ENCODE data around the gene SLC19A1.

- TF ChIP-seq RFX5 (IDR thresholded peaks at IDR 0.05; ENCODE audit: low read length): no peak
- TF ChIP-seq, protein P1, sequence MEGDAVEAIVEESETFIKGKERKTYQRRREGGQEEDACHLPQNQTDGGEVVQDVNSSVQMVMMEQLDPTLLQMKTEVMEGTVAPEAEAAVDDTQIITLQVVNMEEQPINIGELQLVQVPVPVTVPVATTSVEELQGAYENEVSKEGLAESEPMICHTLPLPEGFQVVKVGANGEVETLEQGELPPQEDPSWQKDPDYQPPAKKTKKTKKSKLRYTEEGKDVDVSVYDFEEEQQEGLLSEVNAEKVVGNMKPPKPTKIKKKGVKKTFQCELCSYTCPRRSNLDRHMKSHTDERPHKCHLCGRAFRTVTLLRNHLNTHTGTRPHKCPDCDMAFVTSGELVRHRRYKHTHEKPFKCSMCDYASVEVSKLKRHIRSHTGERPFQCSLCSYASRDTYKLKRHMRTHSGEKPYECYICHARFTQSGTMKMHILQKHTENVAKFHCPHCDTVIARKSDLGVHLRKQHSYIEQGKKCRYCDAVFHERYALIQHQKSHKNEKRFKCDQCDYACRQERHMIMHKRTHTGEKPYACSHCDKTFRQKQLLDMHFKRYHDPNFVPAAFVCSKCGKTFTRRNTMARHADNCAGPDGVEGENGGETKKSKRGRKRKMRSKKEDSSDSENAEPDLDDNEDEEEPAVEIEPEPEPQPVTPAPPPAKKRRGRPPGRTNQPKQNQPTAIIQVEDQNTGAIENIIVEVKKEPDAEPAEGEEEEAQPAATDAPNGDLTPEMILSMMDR (IDR thresholded peaks at IDR 0.05): no peak
- TF ChIP-seq NRF1 (IDR thresholded peaks at IDR 0.05; ENCODE audit: low read depth, low read length): no peak
- no peak for TF ChIP-seq TEAD4 (IDR thresholded peaks at IDR 0.05; ENCODE audit: borderline replicate concordance, insufficient read depth)
- TF ChIP-seq MEF2A (IDR thresholded peaks at IDR 0.05; ENCODE audit: borderline replicate concordance, low read depth): no peak
- TF ChIP-seq POLR2AphosphoS5 (IDR thresholded peaks at IDR 0.05; ENCODE audit: low read depth, low read length): no peak
- no peak for TF ChIP-seq USF2 (IDR thresholded peaks at IDR 0.05; ENCODE audit: borderline replicate concordance, low read depth, low read length)
- no peak for TF ChIP-seq GABPA (IDR thresholded peaks at IDR 0.05; ENCODE audit: low read depth)
Observed at GRCh38 chr21:45478816-45479669, 63.2 kb downstream of the SLC19A1 start.

Data from SK-N-SH (cell line).